Right lobe of liver (tissue), 6 donors: Measurements from ENCODE around the gene ABHD11. TPM values are rescaled to one million over a fixed set of nuclear protein-coding genes. Genes with fewer than 3 reads are reported as not detected.

Experiments used
- ATAC-seq, 4 donors: fragments of 200-7000 bp; cut with Tn5 transposase; one replicate each; pipeline ENCODE4 v1.9.1; 2020; ENCODE audit warnings: mild to moderate bottlenecking in 4 of 4, moderate library complexity in 4 of 4
- DNase-seq, 3 donors: peaks; one replicate each; pipeline ENCODE4 v3.0.0-alpha.2; 2020
- H3K27ac ChIP-seq, 3 donors: fragments of 200-600 bp; one replicate each; pipeline ENCODE4 v1.8.0; 2022
- H3K27me3 ChIP-seq, 2 donors: fragments of 200-600 bp; one replicate each; pipeline ENCODE4 v1.8.0; 2022
- H3K36me3 ChIP-seq, 4 donors: fragments of 200-600 bp; sonication (generic) in 1 of 4; one replicate each; pipeline versions ENCODE4 v1.5.1 to v1.8.0; 2017 to 2022; ENCODE audit warnings: control low read depth in 1 of 4
- H3K4me1 ChIP-seq, 4 donors: fragments of 200-600 bp; sonication (generic) in 1 of 4; one replicate each; pipeline versions ENCODE4 v1.5.1 to v1.8.0; 2017 to 2022; ENCODE audit warnings: control low read depth in 1 of 4
- H3K4me3 ChIP-seq, 3 donors: fragments of 200-600 bp; one replicate each; pipeline ENCODE4 v1.8.0; 2022
- H3K9me3 ChIP-seq, 4 donors: fragments of 200-600 bp; sonication (generic) in 1 of 4; one replicate each; pipeline versions ENCODE4 v1.5.1 to v1.8.0; 2017 to 2022; ENCODE audit warnings: control low read depth in 1 of 4
- POLR2A ChIP-seq: fragments of 450-650 bp; IDR thresholded peaks from one replicate; pipeline ENCODE4 v1.6.1; 2017; ENCODE audit warnings: antibody characterized with exemption, mild to moderate bottlenecking
- WGBS: methylation state at CpG from one replicate; pipeline ENCODE4 v1.1.6; 2018; ENCODE audit warnings: low coverage, low lambda C conversion rate; ENCODE audit not compliant: insufficient coverage; ENCODE audit errors: missing lambda C conversion rate; 5-methylcytosine and 5-hydroxymethylcytosine counted together
- intact Hi-C, 2 donors: fragments of 100-400 bp; cut with DNase I; formaldehyde crosslinking; loops; one replicate each; pipeline versions ENCODE4 v1.11.2 to v1.14.1; 2022
- total RNA-seq, 6 experiments: library from RNA; depleted of rRNA in 2 of 6; stranded (reverse); fragments of >200 nt in 2 of 6; fragmentation: NEBNext Ultra II Directional in 3 of 6; extraction: Animal tissue kit (Norgen Biotek cat#: 25700) in 3 of 6; gene quantifications; one replicate each; pipeline versions ENCODE4 v1.1.0 to v1.2.4, GENCODE V29; 2016 to 2023
- TF ChIP-seq, protein P1 (sequence below), 4 donors: fragments of 200-600 bp in 3 of 4; fragments of 450-650 bp in 1 of 4; IDR thresholded peaks; one replicate each; pipeline versions ENCODE4 v1.5.1 to v1.8.0; 2016 to 2022; ENCODE audit warnings: antibody characterized with exemption in 4 of 4, mild to moderate bottlenecking in 2 of 4
- donor health status: DM: no; HTN: yes; CAD: no.
- donor health status: DM: no; HTN: no; CAD: no.
- donor health status: DM: no; HTN: no; CAD: no.
- donor health status: DM: no; HTN: yes; CAD: no.
- donor health status: DM: no; HTN: yes; CAD: no.

ABHD11 gene
- total RNA-seq, 6 experiments from 2014 or later = 5.6 to 8.4 (median 7.0) TPM

DNA sequence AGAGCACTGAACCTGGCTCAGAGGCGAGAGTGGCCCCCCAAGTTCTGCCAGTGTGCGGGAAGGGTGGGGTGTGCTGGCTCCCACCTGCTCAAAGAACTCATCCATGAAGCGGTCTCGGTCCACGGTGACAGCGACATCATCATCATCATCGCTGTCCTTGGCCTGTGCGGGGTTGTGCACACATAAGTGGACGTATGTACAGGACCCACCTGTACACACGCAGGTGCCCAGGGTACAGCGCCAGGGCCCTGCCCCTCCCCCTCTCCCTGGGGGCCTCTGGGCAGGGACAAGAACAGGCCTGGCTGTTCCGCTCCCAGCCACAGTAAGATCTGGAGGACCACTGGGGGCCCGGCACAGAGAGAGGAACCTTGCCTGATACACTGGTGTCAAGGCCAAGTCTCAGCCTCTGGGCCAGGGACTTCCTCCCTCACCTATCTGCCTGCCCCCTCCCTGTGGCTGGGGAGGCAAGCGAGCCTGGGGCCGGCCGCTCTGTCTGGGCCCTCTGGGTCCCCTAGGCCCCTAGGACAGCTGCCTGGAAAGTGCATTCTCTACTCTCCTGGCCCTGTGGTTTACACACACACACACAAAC is 29.5 kb downstream of the ABHD11 start:
- no peak for ATAC-seq

DNA sequence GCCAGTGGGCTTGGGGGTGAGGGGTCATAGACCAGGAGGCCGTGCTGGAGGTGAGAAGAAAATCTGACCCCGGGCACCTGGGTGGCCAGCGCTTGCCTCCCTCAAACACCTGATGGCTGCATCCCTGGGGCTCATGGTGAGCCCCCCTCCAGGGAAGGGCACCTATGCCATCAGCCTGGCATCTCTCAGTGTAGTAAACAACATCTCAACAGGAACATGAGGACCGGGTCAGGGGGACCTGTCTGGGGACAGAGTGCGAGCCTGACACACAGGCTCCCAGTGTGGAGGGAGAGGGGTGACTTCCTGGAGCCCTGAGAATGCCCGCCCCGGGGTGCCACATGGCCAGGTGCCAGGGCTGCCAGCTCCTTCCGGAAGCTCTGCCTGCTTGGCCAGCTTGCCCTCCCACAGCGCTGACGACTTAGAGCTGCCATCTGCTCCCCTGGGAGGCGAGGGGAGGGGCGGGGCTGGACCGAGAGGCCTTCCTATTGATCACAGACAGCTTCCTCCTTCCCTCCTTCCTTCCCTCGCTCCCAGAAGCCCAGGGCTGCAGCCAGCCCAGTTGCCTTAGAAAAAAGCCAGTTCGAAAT is 31.5 kb downstream of the ABHD11 start:
- DNase-seq (peak in 1 of 3 donors; percentile 52), ATAC-seq (peak in 1 of 4 donors; percentile 6)
- TF ChIP-seq POLR2A = no peak
- Histone ChIP-seq H3K27ac (no peak overlapping the region), H3K4me1 (no peaks in the 10 kb centered on the region), H3K36me3 (no peaks in the 10 kb centered on the region), H3K4me3 (no peak overlapping the region), H3K9me3 (no peaks in the 10 kb centered on the region), H3K27me3 (no peaks in the 10 kb centered on the region)
- WGBS = 57% methylated on average over 6 of the region's 15 CpGs
- intact Hi-C loops = no loop called here

More for the DNA sequence above, 29.5 kb downstream of the ABHD11 start:
- Histone ChIP-seq H3K4me3 (no peak overlapping the region), H3K9me3 (no peaks in the 10 kb centered on the region), H3K27ac (no peak overlapping the region), H3K36me3 (no peaks in the 10 kb centered on the region), H3K27me3 (no peaks in the 10 kb centered on the region), H3K4me1 (no peaks in the 10 kb centered on the region)
- DNase-seq = no peak
- intact Hi-C loops = no loop called here
- TF ChIP-seq, protein P1, sequence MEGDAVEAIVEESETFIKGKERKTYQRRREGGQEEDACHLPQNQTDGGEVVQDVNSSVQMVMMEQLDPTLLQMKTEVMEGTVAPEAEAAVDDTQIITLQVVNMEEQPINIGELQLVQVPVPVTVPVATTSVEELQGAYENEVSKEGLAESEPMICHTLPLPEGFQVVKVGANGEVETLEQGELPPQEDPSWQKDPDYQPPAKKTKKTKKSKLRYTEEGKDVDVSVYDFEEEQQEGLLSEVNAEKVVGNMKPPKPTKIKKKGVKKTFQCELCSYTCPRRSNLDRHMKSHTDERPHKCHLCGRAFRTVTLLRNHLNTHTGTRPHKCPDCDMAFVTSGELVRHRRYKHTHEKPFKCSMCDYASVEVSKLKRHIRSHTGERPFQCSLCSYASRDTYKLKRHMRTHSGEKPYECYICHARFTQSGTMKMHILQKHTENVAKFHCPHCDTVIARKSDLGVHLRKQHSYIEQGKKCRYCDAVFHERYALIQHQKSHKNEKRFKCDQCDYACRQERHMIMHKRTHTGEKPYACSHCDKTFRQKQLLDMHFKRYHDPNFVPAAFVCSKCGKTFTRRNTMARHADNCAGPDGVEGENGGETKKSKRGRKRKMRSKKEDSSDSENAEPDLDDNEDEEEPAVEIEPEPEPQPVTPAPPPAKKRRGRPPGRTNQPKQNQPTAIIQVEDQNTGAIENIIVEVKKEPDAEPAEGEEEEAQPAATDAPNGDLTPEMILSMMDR (IDR thresholded peaks at IDR 0.05) = no peak
- no peak for TF ChIP-seq POLR2A
- no CpG with 5 or more reads among the region's 16 CpGs for WGBS

DNA sequence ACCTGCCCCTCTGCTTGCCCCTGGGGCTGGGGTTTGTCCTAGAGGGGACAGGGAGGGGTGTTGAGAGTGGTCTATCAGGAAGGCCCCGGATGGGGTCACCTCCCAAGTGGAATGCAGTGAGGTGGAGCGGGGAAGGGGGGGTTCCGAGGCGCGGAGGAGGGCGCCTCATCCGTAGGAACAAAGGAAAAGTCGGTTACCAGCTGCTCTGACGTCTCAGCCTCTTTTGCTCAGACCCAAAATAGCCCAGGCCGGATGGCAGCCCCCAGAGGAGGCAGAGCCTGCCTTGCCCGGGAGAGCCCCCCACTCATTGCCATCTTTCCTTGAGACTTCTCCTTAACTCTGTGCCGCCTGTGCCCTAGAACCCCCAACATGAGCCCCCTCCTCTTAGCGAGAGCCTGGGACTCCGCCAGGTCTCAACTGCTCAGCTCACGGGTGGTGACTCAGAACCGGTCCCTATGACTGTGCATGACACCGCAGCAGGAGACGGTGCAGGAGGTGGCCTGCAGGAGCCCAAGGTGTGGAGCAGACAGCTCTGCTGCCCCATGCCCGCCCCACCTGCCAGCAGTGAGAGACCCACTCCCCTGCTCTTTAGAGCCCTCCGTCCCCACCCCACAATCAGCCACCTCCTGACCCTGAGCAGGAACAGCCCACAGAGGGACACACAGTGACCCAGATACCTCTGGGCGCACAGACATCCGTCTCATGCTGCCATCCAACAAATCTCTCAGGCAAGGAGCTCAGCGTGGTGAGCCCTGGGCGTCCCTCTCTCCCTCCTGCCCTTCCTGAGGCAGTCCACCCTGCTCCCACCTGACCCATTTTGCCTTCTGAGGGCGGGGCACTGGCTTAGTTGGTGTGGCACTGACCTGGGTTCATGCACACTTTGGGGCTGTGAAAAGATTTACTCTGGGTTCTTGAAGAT is 32.2 kb downstream of the ABHD11 start:
- TF ChIP-seq, protein P1 (IDR thresholded peaks at IDR 0.05) = no peak
- no peak for TF ChIP-seq POLR2A
- Histone ChIP-seq H3K9me3 (no peaks in the 10 kb centered on the region), H3K36me3 (no peaks in the 10 kb centered on the region), H3K27ac (no peak overlapping the region), H3K4me1 (no peaks in the 10 kb centered on the region), H3K27me3 (no peaks in the 10 kb centered on the region), H3K4me3 (no peak overlapping the region)
- ATAC-seq = no peak
- DNase-seq = peak in 1 of 3 donors; percentile 44
- 68% methylated on average over 3 of the region's 25 CpGs for WGBS
- intact Hi-C loops = no loop called here

DNA sequence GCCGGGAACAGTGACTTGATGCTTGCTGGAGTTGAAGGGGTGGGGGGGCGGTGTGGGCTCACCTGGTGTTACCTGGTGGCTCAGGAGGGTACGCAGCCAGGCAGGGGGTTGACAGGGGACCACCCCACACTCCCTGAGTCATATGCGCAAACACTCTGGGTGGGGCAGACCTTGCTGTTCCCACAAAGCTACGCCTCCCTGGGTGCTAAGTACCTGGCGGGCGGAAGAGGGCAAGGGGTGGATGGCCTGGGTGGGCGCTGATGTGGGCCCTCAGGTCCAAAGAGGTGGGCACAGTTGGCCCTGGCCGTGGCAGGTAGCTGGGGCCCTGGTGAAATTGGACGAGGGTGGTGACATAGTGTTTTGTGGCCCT is 33.1 kb downstream of the ABHD11 start:
- no peak for TF ChIP-seq POLR2A
- TF ChIP-seq, protein P1 (IDR thresholded peaks at IDR 0.05) = no peak
- WGBS = 92% methylated on average over 2 of the region's 10 CpGs
- no peak for ATAC-seq
- H3K27me3 ChIP-seq = no peaks in the 10 kb centered on the region
- intact Hi-C loops = no loop called here
- H3K4me3 ChIP-seq = no peak overlapping the region
- H3K36me3 ChIP-seq = no peaks in the 10 kb centered on the region
- no peaks in the 10 kb centered on the region for H3K9me3 ChIP-seq
- no peak for DNase-seq
- H3K4me1 ChIP-seq = no peaks in the 10 kb centered on the region
- H3K27ac ChIP-seq = no peak overlapping the region
